ENCODE measurements around the gene RHO.

RHO gene

GRCh38 chr3:129560911-129561594 is 32.6 kb downstream of the RHO start:
- DNase-seq (ENCODE audit: low spot score), result peak; percentile 96

DNA sequence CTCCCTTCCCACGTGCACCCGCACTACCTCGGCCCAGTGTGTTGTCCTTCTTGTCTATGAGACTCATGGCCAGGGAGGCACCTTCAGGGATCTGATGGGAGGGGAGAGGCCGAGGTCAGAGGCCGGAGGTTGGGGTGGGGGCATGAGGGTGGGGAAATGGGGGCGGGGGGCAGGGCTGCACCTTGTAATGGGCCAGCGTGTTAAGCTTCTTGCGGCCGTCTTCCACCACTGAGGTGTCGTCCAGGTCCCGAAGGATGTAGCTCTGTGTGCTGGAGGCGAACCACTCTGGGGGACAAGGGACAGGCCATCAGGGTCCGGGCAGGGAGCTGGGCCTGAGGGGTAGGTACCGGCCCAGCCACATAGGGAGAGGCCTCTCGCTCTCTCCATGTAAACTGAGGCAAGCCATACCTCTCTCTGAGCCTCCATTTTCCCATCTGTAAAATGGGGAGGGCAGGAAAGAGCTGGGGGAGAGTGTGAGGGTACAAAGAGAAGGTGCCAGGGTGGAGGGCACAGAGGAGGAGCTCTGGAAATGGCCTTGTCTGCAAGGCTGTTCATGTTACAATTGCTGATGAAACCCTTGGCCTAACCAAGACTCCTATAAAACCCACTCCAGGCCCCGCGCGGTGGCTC is 33.3 kb downstream of the RHO start:
- DNase-seq (ENCODE audit: low spot score), result no peak

GRCh38 chr3:129562803-129563202 is 34.4 kb downstream of the RHO start:
- no peak for DNase-seq (ENCODE audit: low spot score)

GRCh38 chr3:129563332-129563731 is 34.9 kb downstream of the RHO start:
- DNase-seq (ENCODE audit: low spot score), result no peak

GRCh38 chr3:129563850-129564535 is 35.6 kb downstream of the RHO start:
- no peak for DNase-seq (ENCODE audit: low spot score)

DNA sequence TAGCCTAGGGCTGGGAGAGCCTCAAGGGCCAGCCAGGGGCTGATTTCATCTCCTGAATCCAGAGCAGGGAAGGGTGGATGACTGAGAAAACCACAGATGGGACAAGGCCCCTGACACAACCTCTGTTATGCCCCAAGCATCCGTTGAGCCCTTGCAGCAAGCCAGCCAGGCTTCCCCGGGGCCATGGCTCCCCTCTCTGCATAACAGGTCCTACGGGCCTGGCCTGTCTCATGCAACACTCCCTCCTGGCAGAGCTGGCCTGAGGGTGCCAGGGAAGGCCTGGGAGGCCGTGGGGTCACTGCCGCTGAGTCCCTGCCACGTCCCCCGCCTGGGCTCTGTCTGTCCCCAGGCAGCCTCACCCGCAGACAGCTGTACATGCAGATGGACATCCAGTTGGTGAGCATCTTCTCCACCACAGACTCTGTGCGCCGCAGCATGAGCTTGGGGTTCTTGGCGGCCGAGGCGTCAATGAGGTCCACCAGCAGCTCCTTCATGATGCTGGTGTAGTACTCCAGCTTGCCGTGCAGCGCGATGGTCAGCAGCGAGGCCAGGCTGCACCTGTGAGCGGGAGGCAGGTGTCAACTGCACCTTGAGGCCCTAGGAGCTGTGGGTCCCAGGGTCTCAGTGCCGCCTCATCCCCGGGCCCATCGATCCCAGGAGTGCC is 36.7 kb downstream of the RHO start:
- DNase-seq (ENCODE audit: low spot score), result no peak

DNA sequence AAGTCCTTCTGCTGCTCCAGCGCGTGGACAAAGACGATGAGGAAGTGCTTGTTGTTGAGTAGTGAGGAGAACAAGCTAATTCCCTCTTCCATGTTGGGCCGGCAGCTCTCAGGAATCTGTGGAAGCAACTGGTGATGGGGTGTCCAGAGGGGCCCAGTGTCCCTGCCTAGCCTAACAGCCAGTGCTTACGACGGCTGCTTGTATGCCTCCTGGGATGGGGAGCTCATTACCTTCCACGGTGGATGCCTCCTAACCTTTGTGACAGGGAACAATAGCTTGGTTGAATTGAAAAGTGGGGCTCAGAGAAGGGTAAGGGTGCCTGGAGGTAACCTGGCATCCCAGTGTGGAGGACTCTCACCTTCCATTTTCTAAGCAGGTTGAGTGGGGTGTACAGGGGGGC is 37.5 kb downstream of the RHO start:
- no peak for DNase-seq (ENCODE audit: low spot score)

GRCh38 chr3:129567176-129567705 is 38.8 kb downstream of the RHO start:
- no peak for DNase-seq (ENCODE audit: low spot score)

DNA sequence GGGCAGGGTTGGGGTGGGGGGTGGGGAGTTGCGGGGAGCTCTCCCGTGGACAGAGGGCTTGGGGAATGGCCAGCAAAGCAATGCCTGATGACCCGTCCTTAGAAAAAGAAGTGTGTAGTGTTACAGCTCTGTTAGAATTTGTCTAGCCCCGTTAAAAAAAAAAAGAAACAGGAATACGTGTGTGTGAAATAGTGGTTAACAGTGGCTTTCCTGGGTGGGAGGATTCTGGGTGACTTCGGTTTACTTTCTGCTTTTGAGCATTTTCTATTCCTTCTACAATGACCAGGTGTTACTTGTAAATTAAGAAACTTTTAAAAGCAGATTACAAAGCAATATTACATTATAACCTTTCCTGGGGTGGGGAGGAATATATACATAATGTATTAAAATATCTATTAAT is 39.5 kb downstream of the RHO start:
- no peak for DNase-seq (ENCODE audit: low spot score)

DNA sequence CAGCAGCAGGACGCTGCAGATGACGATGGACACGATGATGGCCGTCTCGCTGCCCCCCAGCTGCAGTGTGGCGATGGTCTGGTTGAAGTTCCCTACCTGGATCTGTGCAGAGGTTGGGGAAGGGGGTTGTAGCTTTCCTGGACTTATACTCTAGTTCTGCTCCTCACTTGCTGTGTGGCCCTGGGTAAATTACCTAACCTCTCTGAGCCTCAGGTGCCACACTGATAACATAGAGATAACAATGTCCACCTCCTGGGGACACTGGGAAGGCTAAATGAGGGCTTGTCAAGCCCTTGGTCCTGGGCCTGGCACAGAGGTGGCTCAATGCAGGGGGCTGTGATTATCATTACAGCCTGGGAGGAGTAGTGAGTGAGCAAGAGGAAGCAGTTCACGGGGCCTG is 41.4 kb downstream of the RHO start:
- no peak for DNase-seq (ENCODE audit: low spot score)

- DNase-seq (ENCODE audit: low spot score), result no peak
Measured at GRCh38 chr3:129571605-129572547, 43.4 kb downstream of the RHO start.

DNA sequence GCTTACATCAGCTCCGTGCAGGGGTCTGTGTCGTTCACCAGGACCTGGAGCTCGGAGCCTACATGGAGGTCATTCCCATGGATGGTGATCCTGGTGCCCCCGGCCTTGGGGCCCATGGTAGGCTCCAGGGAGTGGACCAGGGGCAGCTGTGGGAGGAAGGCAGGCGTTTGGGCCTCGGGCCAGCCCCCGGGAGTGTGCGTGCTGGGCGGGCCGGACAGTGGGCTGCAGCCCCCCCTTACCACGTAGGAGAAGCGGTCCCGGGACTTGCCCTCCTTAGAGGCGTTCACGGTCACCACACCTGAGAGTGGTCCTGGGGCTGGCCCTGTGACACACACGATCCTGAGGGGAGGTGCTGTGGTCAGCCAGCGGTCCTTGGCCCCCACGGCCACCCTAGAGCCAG is 44.2 kb downstream of the RHO start:
- DNase-seq (ENCODE audit: low spot score), result no peak

GRCh38 chr3:129573493-129573892 is 45.1 kb downstream of the RHO start:
- no peak for DNase-seq (ENCODE audit: low spot score)

DNA sequence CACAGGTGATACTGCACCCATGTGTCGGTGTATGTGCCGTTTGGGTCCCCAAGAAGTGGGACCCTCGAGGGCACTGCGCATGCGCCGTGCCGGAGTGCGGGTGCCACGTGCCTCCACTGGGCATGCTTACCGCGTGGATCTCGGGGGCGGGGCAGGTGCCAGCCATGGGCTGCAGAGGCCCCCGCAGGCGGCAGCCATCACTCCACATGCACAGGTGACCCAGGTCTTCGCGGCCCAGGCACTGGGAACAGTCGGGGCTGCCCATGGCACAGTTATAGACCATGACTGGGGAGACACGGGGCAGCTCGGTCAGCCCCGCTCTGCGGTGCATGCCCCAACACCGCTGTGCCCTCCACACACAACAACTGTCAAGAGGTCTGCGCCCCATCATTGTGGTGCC is 45.8 kb downstream of the RHO start:
- DNase-seq (ENCODE audit: low spot score), result no peak

- no peak for DNase-seq (ENCODE audit: low spot score)
Measured at GRCh38 chr3:129575233-129575996, 47.0 kb downstream of the RHO start.

- DNase-seq (ENCODE audit: low spot score), result no peak
Measured at GRCh38 chr3:129575997-129576384, 47.6 kb downstream of the RHO start.

GRCh38 chr3:129576514-129577352 is 48.3 kb downstream of the RHO start:
- DNase-seq (ENCODE audit: low spot score), result no peak

- no peak for DNase-seq (ENCODE audit: low spot score)
Measured at GRCh38 chr3:129577366-129577765, 48.9 kb downstream of the RHO start.

DNA sequence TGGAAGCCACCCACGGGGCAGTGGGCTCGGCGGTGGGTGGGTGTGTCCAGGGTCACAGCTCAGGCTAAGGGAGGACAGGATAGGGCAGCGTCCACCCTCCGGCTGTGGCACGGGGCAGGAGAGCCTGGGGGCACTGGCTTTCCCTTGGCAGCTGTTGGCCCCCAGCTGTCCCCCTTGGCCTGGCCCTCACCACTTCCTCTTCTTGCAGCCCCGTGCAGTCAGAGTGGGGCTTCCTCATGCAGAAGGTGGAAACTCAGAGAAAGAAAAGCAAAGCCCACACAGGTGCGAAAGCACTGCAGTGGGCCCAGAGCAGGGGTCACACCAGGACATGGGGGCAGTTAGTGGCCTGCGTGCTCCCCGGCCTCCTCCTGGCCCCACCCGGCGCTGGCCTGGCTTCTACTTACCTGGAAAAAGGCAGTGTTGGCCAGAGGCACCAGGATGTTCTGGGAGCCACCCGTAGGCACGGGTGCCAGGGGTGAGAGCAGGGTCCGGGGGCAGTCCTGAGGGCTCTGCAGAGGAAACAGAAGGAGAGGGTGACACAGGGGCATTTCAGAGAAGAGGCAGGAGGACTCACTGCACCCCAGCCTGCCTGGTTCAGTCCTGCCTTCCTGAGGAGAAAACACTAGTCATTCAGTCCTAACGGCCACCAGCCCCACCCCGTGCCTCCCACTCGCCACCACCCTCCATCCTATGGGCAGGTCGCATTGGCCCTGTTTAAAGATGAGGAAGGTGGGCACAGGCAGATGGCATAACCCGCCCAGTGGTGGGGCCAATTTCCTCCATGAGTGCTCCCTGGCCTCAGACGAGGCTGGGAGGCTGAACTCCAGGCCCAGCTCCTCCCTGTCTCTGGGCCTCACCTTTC is 49.7 kb downstream of the RHO start:
- no peak for DNase-seq (ENCODE audit: low spot score)
